T-helper 22 cell (primary cell): Measurements from ENCODE around the gene SCAANT1.

Experiments
- DNase-seq: peaks from one replicate; pipeline ENCODE4 v3.0.0-alpha.2; 2020; ENCODE audit warnings: low read depth

Gene SCAANT1

GRCh38 chr3:63863150-63864007, 48.8 kb downstream of the SCAANT1 start, which contains the start of the genes ATXN7 and THOC7:
Gene ATXN7 (plus strand): TSS chr3:63863867. CDS start chr3:63912599, 48,732 bp downstream.
Gene THOC7 (minus strand): TSS chr3:63863805. CDS start chr3:63863790, 15 bp downstream.
- peak; percentile 56 for DNase-seq

DNA sequence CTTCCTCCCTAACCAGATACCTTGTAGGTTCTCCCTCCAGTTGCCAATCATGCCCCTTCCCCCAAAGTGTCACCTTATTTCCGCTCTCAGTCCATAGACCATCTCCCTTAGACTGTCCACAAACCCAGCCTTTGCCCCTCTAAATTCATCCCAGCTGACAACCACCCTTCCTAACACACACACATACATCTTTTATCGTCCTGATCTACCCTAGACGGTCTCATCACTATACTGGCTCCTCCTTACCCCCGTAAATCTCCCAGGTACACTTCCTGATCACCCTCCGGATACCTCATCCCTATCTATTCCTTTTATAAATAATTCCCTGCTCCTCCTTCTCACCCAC, 49.4 kb downstream of the SCAANT1 start:
- DNase-seq = no peak
